ENCODE data around the gene SLCO2A1.

The SLCO2A1 gene

GRCh38 chr3:133948131-133948810 is 81.5 kb downstream of the SLCO2A1 start:
- no peak overlapping the region for H3K4me3 ChIP-seq (replicated peaks; ENCODE audit: low read depth, low read length)
- DNase-seq (ENCODE audit: low read depth), result peak; percentile 57
- no peak for TF ChIP-seq CTCF (IDR thresholded peaks at IDR 0.05; ENCODE audit: low read length, missing control alignments)

- TF ChIP-seq CTCF (IDR thresholded peaks at IDR 0.05; ENCODE audit: low read length, missing control alignments), result no peak
- no peak for DNase-seq (ENCODE audit: low read depth)
- H3K4me3 ChIP-seq (replicated peaks; ENCODE audit: low read depth, low read length), result no peak overlapping the region
Measured at GRCh38 chr3:133945381-133946095, 84.2 kb downstream of the SLCO2A1 start.

GRCh38 chr3:133944641-133945380 is 84.9 kb downstream of the SLCO2A1 start:
- no peak for TF ChIP-seq CTCF (IDR thresholded peaks at IDR 0.05; ENCODE audit: low read length, missing control alignments)
- DNase-seq (ENCODE audit: low read depth), result peak; percentile 90
- no peak overlapping the region for H3K4me3 ChIP-seq (replicated peaks; ENCODE audit: low read depth, low read length)

- TF ChIP-seq CTCF (IDR thresholded peaks at IDR 0.05; ENCODE audit: low read length, missing control alignments), result no peak
- DNase-seq (ENCODE audit: low read depth), result no peak
- H3K4me3 ChIP-seq (replicated peaks; ENCODE audit: low read depth, low read length), result no peak overlapping the region
Measured at GRCh38 chr3:133944181-133944580, 85.5 kb downstream of the SLCO2A1 start.

GRCh38 chr3:133943639-133944141 is 86.0 kb downstream of the SLCO2A1 start:
- peak; percentile 96 for DNase-seq (ENCODE audit: low read depth)
- no peak for TF ChIP-seq CTCF (IDR thresholded peaks at IDR 0.05; ENCODE audit: low read length, missing control alignments)
- H3K4me3 ChIP-seq (replicated peaks; ENCODE audit: low read depth, low read length), result no peak overlapping the region

- DNase-seq (ENCODE audit: low read depth), result no peak
- TF ChIP-seq CTCF (IDR thresholded peaks at IDR 0.05; ENCODE audit: low read length, missing control alignments), result no peak
- H3K4me3 ChIP-seq (replicated peaks; ENCODE audit: low read depth, low read length), result no peak overlapping the region
Measured at GRCh38 chr3:133943031-133943535, 86.6 kb downstream of the SLCO2A1 start.

Data from fibroblast of pulmonary artery (primary cell).